ENCODE measurements around the gene CGB1. TPM values are rescaled to one million over a fixed set of nuclear protein-coding genes. Genes with fewer than 3 reads are reported as not detected.
"Not testable (repeated sequence)": the region's sequence is repeated elsewhere in the genome, so short reads cannot be mapped to it uniquely, and the experiment has no call there.

CGB1 gene
- total and polyA plus RNA-seq, 10 of the 15 experiments (the other 5 are each of a cell fraction or from before 2014, with no cell fraction given), result not detected

- H3K4me2 ChIP-seq (ENCODE audit: control insufficient read depth, insufficient read depth); H3K79me2 ChIP-seq (ENCODE audit: control insufficient read depth, insufficient read depth, low read length); FAIRE-seq; H3K4me3 ChIP-seq; H2AFZ ChIP-seq (ENCODE audit: control insufficient read depth, low read depth, low read length); H3K9ac ChIP-seq (ENCODE audit: control insufficient read depth, insufficient read depth, low read length); POLR2A ChIA-PET; SMC1A ChIA-PET (ENCODE audit: uncharacterized antibody, unreplicated experiment); H4K20me1 ChIP-seq (ENCODE audit: control insufficient read depth, insufficient read depth); H3K9me3 ChIP-seq (replicated peaks; ENCODE audit: control insufficient read depth, insufficient read depth, low read length); H3K36me3 ChIP-seq (ENCODE audit: control insufficient read depth in 2 of 2, insufficient read depth in 2 of 2, low read length in 1 of 2); in situ Hi-C loops (cut with MboI); intact Hi-C loops (cut with micrococcal nuclease; ENCODE audit: unreplicated experiment); H3K27ac ChIP-seq (ENCODE audit: control insufficient read depth, insufficient read depth); BruUV-seq (replicated peaks); H3K4me1 ChIP-seq (ENCODE audit: control insufficient read depth, insufficient read depth, low read length); H3K27me3 ChIP-seq (replicated peaks in 1 of 2; ENCODE audit: control insufficient read depth in 2 of 2, insufficient read depth in 2 of 2, low read length in 1 of 2): not testable (repeated sequence)
- CTCF ChIA-PET, result interaction anchor here (1.4 kb wide), 1 partner anchor 38 kb away, joined by 5 read pairs; the partner anchor contains the start of genes GYS1 and RUVBL2
- DNase-seq (ENCODE audit: low read depth, low spot score) (peak; percentile 25), ATAC-seq (peak; percentile 77)
- TF ChIP-seq CREB1 (IDR thresholded peaks at IDR 0.05; ENCODE audit: low read depth) (peak; percentile 44; the same call in 1 of the 2 replicates), NFYB (IDR thresholded peaks at IDR 0.05; ENCODE audit: insufficient read depth, low read depth, low read length) (0 out of 2 replicates have a peak, but pooled peaks have one; percentile 22), CREM (IDR thresholded peaks at IDR 0.05; ENCODE audit: low read depth) (0 out of 2 replicates have a peak, but pooled peaks have one; percentile 18), ATF7 (IDR thresholded peaks at IDR 0.05; ENCODE audit: low read depth) (peak; percentile 27; the same call in 1 of the 2 replicates), SREBF2 (IDR thresholded peaks at IDR 0.05; ENCODE audit: low read length) (peak; percentile 77), CTCF (IDR thresholded peaks at IDR 0.05 in 2 of 3, conservative IDR thresholded peaks at IDR 0.05 in 1 of 3; ENCODE audit: control insufficient read depth in 2 of 3, extremely low read depth in 1 of 3, insufficient read depth in 1 of 3, low read depth in 3 of 3, low read length in 3 of 3) (peak in 2 of 3 experiments; percentile 12 to 43; a peak in 2 of 6 replicates)
- WGBS (ENCODE audit: insufficient coverage, insufficient replicate concordance, low lambda C conversion rate, missing lambda C conversion rate), result 33% methylated on average over 17 of the region's 28 CpGs
- RAD21 ChIA-PET (ENCODE audit: unreplicated experiment), result interaction anchor here (1.2 kb wide), 1 partner anchor 38 kb away, joined by 3 read pairs; the partner anchor contains the start of genes GYS1 and RUVBL2
Observed at GRCh38 chr19:49031642-49032301, 4.9 kb downstream of the CGB1 start, which contains the start of gene CGB2. TSS of gene CGB2 (plus strand) at chr19:49031890. CDS start at chr19:49032096, 206 bp downstream.

- POLR2A ChIA-PET; in situ Hi-C loops (cut with MboI); FAIRE-seq; H3K4me2 ChIP-seq (ENCODE audit: control insufficient read depth, insufficient read depth); H3K27ac ChIP-seq (ENCODE audit: control insufficient read depth, insufficient read depth); RAD21 ChIA-PET (ENCODE audit: unreplicated experiment); ATAC-seq; H3K79me2 ChIP-seq (ENCODE audit: control insufficient read depth, insufficient read depth, low read length); SMC1A ChIA-PET (ENCODE audit: uncharacterized antibody, unreplicated experiment); BruUV-seq (replicated peaks); H3K9ac ChIP-seq (ENCODE audit: control insufficient read depth, insufficient read depth, low read length); H3K4me1 ChIP-seq (ENCODE audit: control insufficient read depth, insufficient read depth, low read length); H3K27me3 ChIP-seq (replicated peaks in 1 of 2; ENCODE audit: control insufficient read depth in 2 of 2, insufficient read depth in 2 of 2, low read length in 1 of 2); H4K20me1 ChIP-seq (ENCODE audit: control insufficient read depth, insufficient read depth); H3K4me3 ChIP-seq; intact Hi-C loops (cut with micrococcal nuclease; ENCODE audit: unreplicated experiment); H2AFZ ChIP-seq (ENCODE audit: control insufficient read depth, low read depth, low read length); H3K36me3 ChIP-seq (ENCODE audit: control insufficient read depth in 2 of 2, insufficient read depth in 2 of 2, low read length in 1 of 2); H3K9me3 ChIP-seq (replicated peaks; ENCODE audit: control insufficient read depth, insufficient read depth, low read length); DNase-seq (ENCODE audit: low read depth, low spot score): not testable (repeated sequence)
- CTCF ChIA-PET, result interaction anchor here (0.6 to 1.0 kb wide), 2 partner anchors 33 to 194 kb away, joined by 3 read pairs; partner anchors contain the start of gene HSD17B14
- 46% methylated on average over 6 of the region's 8 CpGs for WGBS (ENCODE audit: insufficient coverage, insufficient replicate concordance, low lambda C conversion rate, missing lambda C conversion rate)
Observed at GRCh38 chr19:49030323-49030722, 6.4 kb downstream of the CGB1 start.
